ENCODE results near the gene IDH3G.
A peak's percentile ranks its signal among the peaks of the same experiment; 100 is the strongest.

IDH3G gene

GRCh38 chrX:153786669-153787068, 7.5 kb downstream of the IDH3G start:
- Histone ChIP-seq H3K27me3 (ENCODE audit: control insufficient read depth in 1 of 2, insufficient read depth in 2 of 2, low read length in 2 of 2) (no peaks in the 10 kb centered on the region), H3K4me1 (ENCODE audit: control insufficient read depth, insufficient read depth, low read length) (peaks cover 16% of the 10 kb centered on the region), H3K4me3 (ENCODE audit: low read length in 2 of 2) (no peak overlapping the region), H3K9ac (ENCODE audit: low read length in 2 of 2) (no peak overlapping the region), H3K27ac (ENCODE audit: low read length) (no peak overlapping the region), H3K9me3 (ENCODE audit: control insufficient read depth in 2 of 2, low read length in 2 of 2) (no peaks in the 10 kb centered on the region), H3K36me3 (ENCODE audit: control insufficient read depth in 2 of 2, insufficient read depth in 2 of 2, low read length in 2 of 2) (peaks cover 0 to 10% of the 10 kb centered on the region in 2 donors)

- no peaks in the 10 kb centered on the region for H3K9me3 ChIP-seq (ENCODE audit: control insufficient read depth in 2 of 2, low read length in 2 of 2)
- peaks cover 0 to 8% of the 10 kb centered on the region in 2 donors for H3K36me3 ChIP-seq (ENCODE audit: control insufficient read depth in 2 of 2, insufficient read depth in 2 of 2, low read length in 2 of 2)
- H3K4me3 ChIP-seq (ENCODE audit: low read length in 2 of 2) = no peak overlapping the region
- H3K27ac ChIP-seq (ENCODE audit: low read length) = no peak overlapping the region
- peaks cover 20% of the 10 kb centered on the region for H3K4me1 ChIP-seq (ENCODE audit: control insufficient read depth, insufficient read depth, low read length)
- no peak overlapping the region for H3K9ac ChIP-seq (ENCODE audit: low read length in 2 of 2)
- no peaks in the 10 kb centered on the region for H3K27me3 ChIP-seq (ENCODE audit: control insufficient read depth in 1 of 2, insufficient read depth in 2 of 2, low read length in 2 of 2)
Observed at GRCh38 chrX:153784325-153784967, 9.7 kb downstream of the IDH3G start.

GRCh38 chrX:153783378-153784013, 10.7 kb downstream of the IDH3G start:
- no peak overlapping the region for H3K27ac ChIP-seq (ENCODE audit: low read length)
- peaks cover 0 to 8% of the 10 kb centered on the region in 2 donors for H3K36me3 ChIP-seq (ENCODE audit: control insufficient read depth in 2 of 2, insufficient read depth in 2 of 2, low read length in 2 of 2)
- H3K4me3 ChIP-seq (ENCODE audit: low read length in 2 of 2) = no peak overlapping the region
- peaks cover 0 to under 1% of the 10 kb centered on the region in 2 donors for H3K27me3 ChIP-seq (ENCODE audit: control insufficient read depth in 1 of 2, insufficient read depth in 2 of 2, low read length in 2 of 2)
- no peaks in the 10 kb centered on the region for H3K9me3 ChIP-seq (ENCODE audit: control insufficient read depth in 2 of 2, low read length in 2 of 2)
- peaks cover 20% of the 10 kb centered on the region for H3K4me1 ChIP-seq (ENCODE audit: control insufficient read depth, insufficient read depth, low read length)
- H3K9ac ChIP-seq (ENCODE audit: low read length in 2 of 2) = no peak overlapping the region

GRCh38 chrX:153782871-153783270, 11.3 kb downstream of the IDH3G start:
- Histone ChIP-seq H3K27ac (ENCODE audit: low read length) (no peak overlapping the region), H3K4me3 (ENCODE audit: low read length in 2 of 2) (no peak overlapping the region), H3K9ac (ENCODE audit: low read length in 2 of 2) (no peak overlapping the region), H3K27me3 (ENCODE audit: control insufficient read depth in 1 of 2, insufficient read depth in 2 of 2, low read length in 2 of 2) (peaks cover 0 to 4% of the 10 kb centered on the region in 2 donors), H3K36me3 (ENCODE audit: control insufficient read depth in 2 of 2, insufficient read depth in 2 of 2, low read length in 2 of 2) (peaks cover 0 to 8% of the 10 kb centered on the region in 2 donors), H3K9me3 (ENCODE audit: control insufficient read depth in 2 of 2, low read length in 2 of 2) (no peaks in the 10 kb centered on the region), H3K4me1 (ENCODE audit: control insufficient read depth, insufficient read depth, low read length) (peaks cover 20% of the 10 kb centered on the region)

GRCh38 chrX:153782313-153782712, 11.9 kb downstream of the IDH3G start:
- Histone ChIP-seq H3K4me3 (ENCODE audit: low read length in 2 of 2) (no peak overlapping the region), H3K27me3 (ENCODE audit: control insufficient read depth in 1 of 2, insufficient read depth in 2 of 2, low read length in 2 of 2) (peaks cover 0 to 4% of the 10 kb centered on the region in 2 donors), H3K27ac (ENCODE audit: low read length) (no peak overlapping the region)

GRCh38 chrX:153781428-153782047, 12.6 kb downstream of the IDH3G start:
- Histone ChIP-seq H3K4me3 (ENCODE audit: low read length in 2 of 2) (peak overlapping the region in 1 of 2 donors; percentile 44), H3K4me1 (ENCODE audit: control insufficient read depth, insufficient read depth, low read length) (peaks cover 20% of the 10 kb centered on the region), H3K9me3 (ENCODE audit: control insufficient read depth in 2 of 2, low read length in 2 of 2) (no peaks in the 10 kb centered on the region), H3K27me3 (ENCODE audit: control insufficient read depth in 1 of 2, insufficient read depth in 2 of 2, low read length in 2 of 2) (peaks cover 0 to 4% of the 10 kb centered on the region in 2 donors), H3K9ac (ENCODE audit: low read length in 2 of 2) (no peak overlapping the region), H3K27ac (ENCODE audit: low read length) (peak overlapping the region; percentile 46), H3K36me3 (ENCODE audit: control insufficient read depth in 2 of 2, insufficient read depth in 2 of 2, low read length in 2 of 2) (peaks cover 0 to 2% of the 10 kb centered on the region in 2 donors)

More at GRCh38 chrX:153782313-153782712, 11.9 kb downstream of the IDH3G start:
- Histone ChIP-seq H3K9me3 (ENCODE audit: control insufficient read depth in 2 of 2, low read length in 2 of 2) (no peaks in the 10 kb centered on the region), H3K4me1 (ENCODE audit: control insufficient read depth, insufficient read depth, low read length) (peaks cover 20% of the 10 kb centered on the region), H3K9ac (ENCODE audit: low read length in 2 of 2) (no peak overlapping the region), H3K36me3 (ENCODE audit: control insufficient read depth in 2 of 2, insufficient read depth in 2 of 2, low read length in 2 of 2) (peaks cover 0 to 4% of the 10 kb centered on the region in 2 donors)

- no peak within 1 kb of the TSS for H3K9ac ChIP-seq (ENCODE audit: low read length in 2 of 2)
- peak within 1 kb of the TSS; percentile 55 for H3K27ac ChIP-seq (ENCODE audit: low read length)
Observed at GRCh38 chrX:153780678-153781427, 13.3 kb downstream of the IDH3G start, which contains the start of gene SRPK3. SRPK3 (plus strand) TSS chrX:153781041; CDS start chrX:153781087, 46 bp downstream.

GRCh38 chrX:153779891-153780677, 14.1 kb downstream of the IDH3G start:
- peak overlapping the region in 1 of 2 donors; percentile 22 for H3K4me3 ChIP-seq (ENCODE audit: low read length in 2 of 2)
- H3K9ac ChIP-seq (ENCODE audit: low read length in 2 of 2) = no peak overlapping the region
- H3K4me1 ChIP-seq (ENCODE audit: control insufficient read depth, insufficient read depth, low read length) = peaks cover 20% of the 10 kb centered on the region
- H3K9me3 ChIP-seq (ENCODE audit: control insufficient read depth in 2 of 2, low read length in 2 of 2) = no peaks in the 10 kb centered on the region
- peaks cover 0 to 4% of the 10 kb centered on the region in 2 donors for H3K36me3 ChIP-seq (ENCODE audit: control insufficient read depth in 2 of 2, insufficient read depth in 2 of 2, low read length in 2 of 2)
- peak overlapping the region; percentile 55 for H3K27ac ChIP-seq (ENCODE audit: low read length)
- peaks cover 0 to 4% of the 10 kb centered on the region in 2 donors for H3K27me3 ChIP-seq (ENCODE audit: control insufficient read depth in 1 of 2, insufficient read depth in 2 of 2, low read length in 2 of 2)

More at GRCh38 chrX:153780678-153781427, 13.3 kb downstream of the IDH3G start, which contains the start of gene SRPK3:
- Histone ChIP-seq H3K36me3 (ENCODE audit: control insufficient read depth in 2 of 2, insufficient read depth in 2 of 2, low read length in 2 of 2) (peaks cover 0 to 2% of the 10 kb centered on the region in 2 donors), H3K27me3 (ENCODE audit: control insufficient read depth in 1 of 2, insufficient read depth in 2 of 2, low read length in 2 of 2) (peaks cover 0 to 4% of the 10 kb centered on the region in 2 donors), H3K4me1 (ENCODE audit: control insufficient read depth, insufficient read depth, low read length) (peaks cover 20% of the 10 kb centered on the region), H3K4me3 (ENCODE audit: low read length in 2 of 2) (peak within 1 kb of the TSS in 1 of 2 donors; percentile 44), H3K9me3 (ENCODE audit: control insufficient read depth in 2 of 2, low read length in 2 of 2) (no peaks in the 10 kb centered on the region)

- H3K27ac ChIP-seq (ENCODE audit: low read length) = no peak overlapping the region
Observed at GRCh38 chrX:153778684-153779101, 15.5 kb downstream of the IDH3G start.

More at GRCh38 chrX:153778684-153779101, 15.5 kb downstream of the IDH3G start:
- peaks cover 0 to 4% of the 10 kb centered on the region in 2 donors for H3K27me3 ChIP-seq (ENCODE audit: control insufficient read depth in 1 of 2, insufficient read depth in 2 of 2, low read length in 2 of 2)
- H3K9ac ChIP-seq (ENCODE audit: low read length in 2 of 2) = no peak overlapping the region
- H3K4me1 ChIP-seq (ENCODE audit: control insufficient read depth, insufficient read depth, low read length) = peaks cover 20% of the 10 kb centered on the region
- peaks cover 0 to 4% of the 10 kb centered on the region in 2 donors for H3K36me3 ChIP-seq (ENCODE audit: control insufficient read depth in 2 of 2, insufficient read depth in 2 of 2, low read length in 2 of 2)
- H3K9me3 ChIP-seq (ENCODE audit: control insufficient read depth in 2 of 2, low read length in 2 of 2) = no peaks in the 10 kb centered on the region
- H3K4me3 ChIP-seq (ENCODE audit: low read length in 2 of 2) = no peak overlapping the region
